ENCODE data around the gene HAS3.
A peak's percentile ranks its signal among the peaks of the same experiment; 100 is the strongest.

Gene HAS3

DNA sequence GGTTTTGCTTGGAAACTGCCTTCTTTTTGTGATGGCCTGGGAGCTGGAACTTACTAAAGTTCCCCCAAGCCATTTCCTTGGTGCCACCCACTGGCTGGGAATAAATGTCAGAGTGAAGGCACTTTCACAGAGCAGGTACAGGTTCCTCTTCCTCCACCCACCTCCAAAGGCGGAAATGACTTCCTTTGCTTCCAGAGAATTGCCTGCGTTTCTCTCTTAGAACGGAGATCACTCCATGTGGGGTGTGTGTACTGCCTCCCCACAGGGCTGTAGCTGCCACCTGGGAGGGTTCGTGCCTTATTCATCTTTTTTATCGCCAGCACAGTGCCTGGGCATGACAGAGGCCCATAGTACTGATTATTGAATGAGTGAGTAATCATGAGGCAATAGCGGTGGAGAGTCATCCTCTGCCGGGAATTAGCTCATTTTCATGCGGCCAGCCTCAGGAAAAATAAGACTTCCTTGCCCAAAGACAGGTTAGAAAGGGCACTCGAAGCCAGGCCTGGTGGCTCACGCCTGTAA is 32.2 kb upstream of the HAS3 start:
- Histone ChIP-seq H3K9me3 (ENCODE audit: control insufficient read depth, low read length) (no peaks in the 10 kb centered on the region), H3K4me3 (ENCODE audit: low read length) (no peak overlapping the region), H3K9ac (ENCODE audit: low read length) (no peak overlapping the region), H3K4me1 (ENCODE audit: control insufficient read depth, insufficient read depth, low read length) (peaks cover 8% of the 10 kb centered on the region), H3K27me3 (replicated peaks; ENCODE audit: control insufficient read depth, insufficient read depth, low read length) (no peaks in the 10 kb centered on the region), H3K36me3 (ENCODE audit: control insufficient read depth, insufficient read depth, low read length, severe bottlenecking) (no peaks in the 10 kb centered on the region)
- DNase-seq (ENCODE audit: low read depth) = peak; percentile 79

DNA sequence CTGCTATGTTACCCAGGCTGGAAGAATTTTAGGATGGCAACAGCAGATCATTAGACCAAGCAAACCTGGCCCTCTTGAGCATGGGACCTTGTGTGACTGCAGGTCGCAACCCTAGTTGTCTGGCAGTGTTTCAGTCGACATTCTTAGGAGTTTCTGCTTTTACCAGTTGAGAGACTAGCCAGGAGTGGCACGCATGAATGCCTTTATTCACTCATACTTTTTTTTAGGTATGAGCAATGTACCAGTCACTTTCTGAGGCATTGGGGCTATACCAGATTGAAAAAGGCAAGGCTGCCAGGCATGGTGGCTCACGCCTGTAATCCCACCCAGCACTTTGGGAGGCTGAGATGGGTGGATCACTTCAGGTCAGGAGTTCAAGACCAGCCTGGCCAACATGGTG is 28.2 kb upstream of the HAS3 start:
- Histone ChIP-seq H3K4me1 (ENCODE audit: control insufficient read depth, insufficient read depth, low read length) (peaks cover 8% of the 10 kb centered on the region), H3K9me3 (ENCODE audit: control insufficient read depth, low read length) (no peaks in the 10 kb centered on the region), H3K4me3 (ENCODE audit: low read length) (no peak overlapping the region), H3K9ac (ENCODE audit: low read length) (no peak overlapping the region), H3K36me3 (ENCODE audit: control insufficient read depth, insufficient read depth, low read length, severe bottlenecking) (no peaks in the 10 kb centered on the region), H3K27me3 (replicated peaks; ENCODE audit: control insufficient read depth, insufficient read depth, low read length) (no peaks in the 10 kb centered on the region)
- DNase-seq (ENCODE audit: low read depth) = peak; percentile 51

DNA sequence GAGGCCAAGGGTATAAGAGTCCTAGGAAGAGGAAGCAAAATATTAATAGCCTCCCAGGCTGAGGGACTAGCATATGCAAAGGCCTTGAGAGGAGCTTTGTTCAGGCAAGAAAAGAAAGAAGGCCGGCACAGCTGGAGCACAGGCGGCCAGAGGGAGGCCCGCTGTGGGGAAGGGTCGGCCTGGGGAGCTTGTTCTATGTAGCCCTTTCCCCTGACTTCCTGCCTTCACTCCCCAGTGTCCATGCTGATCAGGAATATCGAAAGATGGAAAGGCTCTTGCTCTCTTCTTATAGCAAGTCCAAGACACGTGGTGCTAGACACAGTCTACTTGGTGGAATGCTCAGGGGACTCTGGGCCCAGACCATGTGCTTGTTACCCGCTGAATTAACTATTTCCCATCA is 27.4 kb upstream of the HAS3 start:
- peaks cover 7% of the 10 kb centered on the region for H3K4me1 ChIP-seq (ENCODE audit: control insufficient read depth, insufficient read depth, low read length)
- H3K27me3 ChIP-seq (replicated peaks; ENCODE audit: control insufficient read depth, insufficient read depth, low read length) = no peaks in the 10 kb centered on the region
- no peaks in the 10 kb centered on the region for H3K36me3 ChIP-seq (ENCODE audit: control insufficient read depth, insufficient read depth, low read length, severe bottlenecking)
- no peak overlapping the region for H3K4me3 ChIP-seq (ENCODE audit: low read length)
- H3K9me3 ChIP-seq (ENCODE audit: control insufficient read depth, low read length) = no peaks in the 10 kb centered on the region
- no peak overlapping the region for H3K9ac ChIP-seq (ENCODE audit: low read length)
- no peak for DNase-seq (ENCODE audit: low read depth)

DNA sequence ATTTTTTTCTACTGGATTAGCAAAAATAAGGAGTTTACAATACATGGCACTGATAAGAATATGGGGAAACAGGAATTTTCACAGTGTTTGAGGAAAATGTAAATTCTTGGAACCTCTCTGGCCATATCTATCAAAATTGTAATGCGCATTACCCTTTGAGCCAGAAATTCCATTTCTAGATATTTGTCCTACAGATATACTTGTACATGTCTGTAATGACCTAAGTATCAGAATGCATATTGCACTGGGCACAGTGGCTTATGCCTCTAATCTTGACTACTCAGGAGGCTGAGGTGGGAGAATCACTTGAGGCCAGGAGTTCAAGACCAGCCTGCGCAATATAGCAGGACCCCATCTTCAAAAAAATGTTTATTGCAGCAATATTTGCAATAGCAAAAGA is 25.8 kb upstream of the HAS3 start:
- Histone ChIP-seq H3K27me3 (replicated peaks; ENCODE audit: control insufficient read depth, insufficient read depth, low read length) (no peaks in the 10 kb centered on the region), H3K4me1 (ENCODE audit: control insufficient read depth, insufficient read depth, low read length) (no peaks in the 10 kb centered on the region), H3K9ac (ENCODE audit: low read length) (no peak overlapping the region), H3K9me3 (ENCODE audit: control insufficient read depth, low read length) (no peaks in the 10 kb centered on the region), H3K36me3 (ENCODE audit: control insufficient read depth, insufficient read depth, low read length, severe bottlenecking) (no peaks in the 10 kb centered on the region), H3K4me3 (ENCODE audit: low read length) (no peak overlapping the region)
- DNase-seq (ENCODE audit: low read depth) = no peak

DNA sequence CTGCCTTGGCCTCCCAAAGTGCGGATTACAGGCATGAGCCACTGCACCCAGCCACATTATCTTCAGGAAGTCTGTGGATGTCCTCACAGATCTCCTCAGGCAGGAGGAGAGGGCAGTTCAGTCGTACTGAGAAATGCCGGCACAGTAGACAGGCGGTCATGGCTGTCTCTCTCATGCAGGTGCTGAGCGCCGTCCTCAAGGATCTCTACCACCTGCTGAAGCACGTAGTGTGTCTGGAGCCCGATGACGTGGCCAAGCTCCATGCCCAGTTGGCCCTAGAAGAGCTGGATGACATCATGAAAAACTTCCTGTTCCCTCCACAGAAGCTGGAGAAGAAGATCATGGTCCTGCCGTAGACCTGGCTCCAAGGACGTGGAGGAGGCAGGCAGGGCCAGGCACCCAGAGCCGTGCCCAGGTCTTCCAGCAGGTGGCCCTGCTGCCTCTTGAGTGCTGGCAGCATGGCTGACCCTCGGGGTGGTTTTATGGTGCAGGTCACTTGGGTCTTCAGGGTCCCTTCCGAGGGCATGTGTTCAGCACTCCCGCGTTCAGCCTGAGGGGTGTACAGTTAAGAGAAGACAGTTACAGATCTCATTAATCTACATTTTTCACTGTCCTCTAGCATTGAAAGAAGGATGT is 22.0 kb upstream of the HAS3 start:
- no peak for DNase-seq (ENCODE audit: low read depth)
- no peaks in the 10 kb centered on the region for H3K4me1 ChIP-seq (ENCODE audit: control insufficient read depth, insufficient read depth, low read length)
- H3K9me3 ChIP-seq (ENCODE audit: control insufficient read depth, low read length) = no peaks in the 10 kb centered on the region
- no peaks in the 10 kb centered on the region for H3K27me3 ChIP-seq (replicated peaks; ENCODE audit: control insufficient read depth, insufficient read depth, low read length)
- no peaks in the 10 kb centered on the region for H3K36me3 ChIP-seq (ENCODE audit: control insufficient read depth, insufficient read depth, low read length, severe bottlenecking)
- H3K9ac ChIP-seq (ENCODE audit: low read length) = no peak overlapping the region
- no peak overlapping the region for H3K4me3 ChIP-seq (ENCODE audit: low read length)

DNA sequence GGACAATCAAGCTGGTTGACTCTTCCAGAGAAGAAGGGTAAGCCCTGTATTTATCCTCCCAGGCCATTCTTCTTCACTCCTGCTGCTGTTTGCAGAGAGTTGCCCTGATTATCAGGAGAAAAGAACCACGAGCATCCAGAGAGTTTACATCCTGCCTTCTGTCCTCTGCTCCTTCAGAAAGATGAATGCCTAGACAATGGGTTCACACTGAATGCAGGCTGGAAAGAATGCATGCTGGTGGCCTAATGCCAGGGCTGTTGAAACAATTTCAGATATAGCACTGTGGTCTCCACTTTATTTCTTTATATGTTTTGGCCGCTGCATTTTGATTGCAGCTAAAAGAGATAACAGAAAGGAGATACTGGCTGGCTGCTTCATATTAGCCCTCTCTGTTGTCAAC is 21.2 kb upstream of the HAS3 start:
- Histone ChIP-seq H3K9ac (ENCODE audit: low read length) (no peak overlapping the region), H3K4me3 (ENCODE audit: low read length) (no peak overlapping the region), H3K36me3 (ENCODE audit: control insufficient read depth, insufficient read depth, low read length, severe bottlenecking) (no peaks in the 10 kb centered on the region), H3K4me1 (ENCODE audit: control insufficient read depth, insufficient read depth, low read length) (no peaks in the 10 kb centered on the region), H3K9me3 (ENCODE audit: control insufficient read depth, low read length) (no peaks in the 10 kb centered on the region), H3K27me3 (replicated peaks; ENCODE audit: control insufficient read depth, insufficient read depth, low read length) (no peaks in the 10 kb centered on the region)
- peak; percentile 64 for DNase-seq (ENCODE audit: low read depth)

DNA sequence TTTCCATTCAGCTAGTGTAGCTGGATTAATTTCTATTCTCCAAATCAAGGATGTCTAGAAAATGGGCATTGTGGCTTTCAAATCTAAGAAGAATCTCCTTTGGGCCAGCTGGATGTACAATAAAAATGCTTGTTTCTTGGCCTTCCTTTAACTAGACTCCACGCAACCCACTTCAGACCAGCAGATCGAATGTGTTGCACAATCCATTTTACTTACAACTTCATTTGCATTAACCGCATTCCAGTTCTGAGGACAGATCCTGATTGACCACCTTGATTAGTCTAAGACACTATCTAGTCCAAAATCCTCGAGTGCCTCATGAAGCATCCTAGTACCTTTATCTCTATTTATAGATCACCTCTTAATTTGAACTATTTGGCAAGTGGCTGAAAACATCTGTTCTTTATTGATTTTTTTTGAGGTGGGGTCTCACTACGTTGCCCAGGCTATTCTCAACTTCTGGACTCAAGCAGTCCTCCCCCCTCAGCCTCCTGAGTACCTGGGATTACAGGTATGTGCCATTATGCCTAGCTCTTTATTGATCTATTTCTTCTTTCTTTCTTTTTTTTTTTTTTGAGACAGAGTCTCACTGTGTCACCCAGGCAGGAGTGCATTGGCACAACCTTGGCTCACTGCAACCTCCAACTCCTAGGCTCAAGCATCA is 20.3 kb upstream of the HAS3 start:
- H3K9ac ChIP-seq (ENCODE audit: low read length) = no peak overlapping the region
- no peaks in the 10 kb centered on the region for H3K36me3 ChIP-seq (ENCODE audit: control insufficient read depth, insufficient read depth, low read length, severe bottlenecking)

DNA sequence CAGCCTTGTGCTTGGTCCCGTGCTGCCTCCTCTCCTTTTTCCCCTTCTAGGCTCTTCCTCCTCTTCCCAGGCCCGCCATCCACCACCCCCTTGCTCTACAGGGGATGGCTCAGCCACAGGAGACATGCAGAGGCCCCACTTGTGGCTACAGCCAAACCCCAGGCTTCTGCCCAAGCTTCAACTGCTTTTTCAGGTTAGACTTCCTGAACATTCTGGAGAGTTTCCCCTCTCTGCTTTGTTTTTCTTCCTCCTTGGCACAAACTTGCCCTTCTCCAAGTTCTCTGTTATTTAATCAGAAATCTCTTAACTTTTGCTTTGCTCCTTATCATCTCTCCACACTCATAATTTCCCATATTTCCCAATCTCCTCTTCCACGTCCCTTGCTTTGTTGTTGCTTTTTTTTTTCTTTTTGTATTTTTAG is 18.3 kb upstream of the HAS3 start:
- Histone ChIP-seq H3K9ac (ENCODE audit: low read length) (no peak overlapping the region), H3K36me3 (ENCODE audit: control insufficient read depth, insufficient read depth, low read length, severe bottlenecking) (no peaks in the 10 kb centered on the region), H3K4me3 (ENCODE audit: low read length) (no peak overlapping the region), H3K4me1 (ENCODE audit: control insufficient read depth, insufficient read depth, low read length) (no peaks in the 10 kb centered on the region), H3K9me3 (ENCODE audit: control insufficient read depth, low read length) (no peaks in the 10 kb centered on the region), H3K27me3 (replicated peaks; ENCODE audit: control insufficient read depth, insufficient read depth, low read length) (no peaks in the 10 kb centered on the region)
- DNase-seq (ENCODE audit: low read depth) = no peak

More for the DNA sequence above, 20.3 kb upstream of the HAS3 start:
- no peak for DNase-seq (ENCODE audit: low read depth)
- H3K4me1 ChIP-seq (ENCODE audit: control insufficient read depth, insufficient read depth, low read length) = no peaks in the 10 kb centered on the region
- no peaks in the 10 kb centered on the region for H3K27me3 ChIP-seq (replicated peaks; ENCODE audit: control insufficient read depth, insufficient read depth, low read length)
- no peaks in the 10 kb centered on the region for H3K9me3 ChIP-seq (ENCODE audit: control insufficient read depth, low read length)
- H3K4me3 ChIP-seq (ENCODE audit: low read length) = no peak overlapping the region

DNA sequence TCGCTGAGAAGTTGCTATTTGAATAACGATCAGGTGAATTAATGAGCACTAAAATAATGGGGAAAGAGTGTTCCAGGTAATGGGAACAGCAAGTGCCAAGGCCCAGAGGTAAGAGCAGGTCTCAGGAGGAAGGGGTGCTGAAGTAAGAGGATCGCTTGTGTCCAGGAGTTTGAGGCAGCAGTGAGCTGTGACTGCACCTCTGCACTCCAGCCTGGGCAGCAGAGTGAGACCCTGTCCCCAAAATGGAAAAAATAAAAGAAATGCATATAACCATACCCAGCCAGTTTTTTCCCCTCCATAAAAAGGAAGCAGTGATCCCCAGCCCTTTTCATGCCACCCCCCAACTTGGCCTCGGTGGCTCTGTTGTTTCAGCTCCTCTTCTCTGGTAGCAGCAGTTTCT is 16.8 kb upstream of the HAS3 start:
- no peaks in the 10 kb centered on the region for H3K36me3 ChIP-seq (ENCODE audit: control insufficient read depth, insufficient read depth, low read length, severe bottlenecking)
- H3K4me3 ChIP-seq (ENCODE audit: low read length) = no peak overlapping the region
- H3K9ac ChIP-seq (ENCODE audit: low read length) = no peak overlapping the region
- no peak for DNase-seq (ENCODE audit: low read depth)
- H3K27me3 ChIP-seq (replicated peaks; ENCODE audit: control insufficient read depth, insufficient read depth, low read length) = no peaks in the 10 kb centered on the region
- H3K9me3 ChIP-seq (ENCODE audit: control insufficient read depth, low read length) = no peaks in the 10 kb centered on the region
- H3K4me1 ChIP-seq (ENCODE audit: control insufficient read depth, insufficient read depth, low read length) = no peaks in the 10 kb centered on the region

GRCh38 chr16:69089091-69089910 is 16.2 kb upstream of the HAS3 start:
- no peaks in the 10 kb centered on the region for H3K36me3 ChIP-seq (ENCODE audit: control insufficient read depth, insufficient read depth, low read length, severe bottlenecking)
- no peaks in the 10 kb centered on the region for H3K27me3 ChIP-seq (replicated peaks; ENCODE audit: control insufficient read depth, insufficient read depth, low read length)
- H3K4me1 ChIP-seq (ENCODE audit: control insufficient read depth, insufficient read depth, low read length) = no peaks in the 10 kb centered on the region
- H3K9ac ChIP-seq (ENCODE audit: low read length) = no peak overlapping the region
- H3K9me3 ChIP-seq (ENCODE audit: control insufficient read depth, low read length) = no peaks in the 10 kb centered on the region
- no peak overlapping the region for H3K4me3 ChIP-seq (ENCODE audit: low read length)
- DNase-seq (ENCODE audit: low read depth) = no peak

GRCh38 chr16:69093974-69094373 is 11.5 kb upstream of the HAS3 start:
- H3K9ac ChIP-seq (ENCODE audit: low read length) = no peak overlapping the region
- no peaks in the 10 kb centered on the region for H3K27me3 ChIP-seq (replicated peaks; ENCODE audit: control insufficient read depth, insufficient read depth, low read length)
- no peak overlapping the region for H3K4me3 ChIP-seq (ENCODE audit: low read length)
- H3K9me3 ChIP-seq (ENCODE audit: control insufficient read depth, low read length) = no peaks in the 10 kb centered on the region
- H3K36me3 ChIP-seq (ENCODE audit: control insufficient read depth, insufficient read depth, low read length, severe bottlenecking) = no peaks in the 10 kb centered on the region
- H3K4me1 ChIP-seq (ENCODE audit: control insufficient read depth, insufficient read depth, low read length) = no peaks in the 10 kb centered on the region
- no peak for DNase-seq (ENCODE audit: low read depth)

Measured in adipocyte (in vitro differentiated cells).